ENCODE measurements around the gene POMT1.

The POMT1 gene

DNA sequence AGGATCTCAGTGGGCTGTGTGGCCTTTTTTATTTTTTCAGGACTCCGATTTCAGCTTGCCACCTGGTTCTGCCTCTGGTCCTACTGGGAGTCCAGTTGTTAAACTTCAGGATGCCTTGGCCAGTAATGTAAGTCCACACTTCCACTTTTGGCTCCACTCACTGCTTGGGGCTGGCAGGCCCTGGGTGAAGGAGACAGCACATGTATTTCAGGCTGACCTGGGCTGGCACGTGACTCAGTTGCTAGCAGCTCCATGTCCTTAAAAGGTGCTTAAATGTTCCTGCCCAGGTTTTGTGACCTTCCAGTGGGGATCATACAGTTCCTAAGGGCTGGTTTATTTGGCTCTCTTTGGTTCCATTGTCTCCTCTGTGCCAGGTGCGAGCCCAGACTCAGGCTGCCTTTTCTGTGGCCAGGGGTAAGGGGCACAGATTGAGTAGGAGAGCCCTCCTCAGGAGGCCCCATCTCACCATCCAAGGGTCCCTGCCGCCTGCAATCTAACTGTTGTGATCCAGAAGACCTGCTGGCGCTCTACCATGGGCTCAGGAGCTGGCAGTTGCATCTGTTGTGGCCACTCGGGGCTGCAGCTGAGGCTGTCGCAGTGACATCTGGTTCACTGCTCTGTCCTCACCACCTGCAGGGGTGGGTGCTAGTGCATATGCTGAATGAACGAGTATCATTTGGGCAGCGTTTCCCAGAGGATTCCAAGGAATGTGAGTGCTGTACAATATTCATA is 19.2 kb upstream of the POMT1 start:
- Histone ChIP-seq H3K27ac (no peak overlapping the region), H3K4me3 (ENCODE audit: low read depth in 1 of 2, low read length in 1 of 2) (no peak overlapping the region), H3K27me3 (no peaks in the 10 kb centered on the region), H3K4me1 (ENCODE audit: control insufficient read depth in 1 of 2, insufficient read depth in 1 of 2, low read depth in 1 of 2, low read length in 1 of 2) (no peaks in the 10 kb centered on the region), H3K36me3 (peaks cover 96% of the 10 kb centered on the region), H3K9me3 (no peaks in the 10 kb centered on the region)
- no peak for TF ChIP-seq CTCF (IDR thresholded peaks at IDR 0.05)

- peaks cover 96% of the 10 kb centered on the region for H3K36me3 ChIP-seq
- TF ChIP-seq CTCF (IDR thresholded peaks at IDR 0.05): no peak
- H3K4me3 ChIP-seq (ENCODE audit: low read depth in 1 of 2, low read length in 1 of 2): no peak overlapping the region
- no peaks in the 10 kb centered on the region for H3K9me3 ChIP-seq
- H3K4me1 ChIP-seq (ENCODE audit: control insufficient read depth in 1 of 2, insufficient read depth in 1 of 2, low read depth in 1 of 2, low read length in 1 of 2): no peaks in the 10 kb centered on the region
- H3K27me3 ChIP-seq: no peaks in the 10 kb centered on the region
- H3K27ac ChIP-seq: no peak overlapping the region
These were observed 18.7 kb upstream of the POMT1 start for GRCh38 chr9:131484051-131484445.

GRCh38 chr9:131484560-131485185 is 18.0 kb upstream of the POMT1 start:
- no peaks in the 10 kb centered on the region for H3K27me3 ChIP-seq

DNA sequence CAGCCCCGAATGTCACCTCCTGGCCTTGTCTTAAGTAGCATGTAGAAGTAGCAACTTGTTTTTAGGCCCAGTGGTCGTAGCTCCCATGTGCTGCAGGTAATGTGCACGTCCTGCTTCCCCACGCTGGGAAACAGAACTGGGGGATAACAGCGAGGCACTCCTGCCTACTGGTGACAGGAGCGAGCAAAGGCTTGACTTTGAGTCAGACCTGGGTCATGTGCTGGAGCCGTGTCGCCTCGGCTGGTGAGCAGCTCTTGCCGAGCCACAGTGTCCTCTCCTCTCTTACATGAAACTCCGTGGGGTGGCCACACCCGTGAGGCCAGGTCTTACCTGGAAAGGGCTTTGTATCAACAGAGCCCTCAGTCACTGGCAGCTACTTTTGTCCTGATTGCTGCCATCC is 17.5 kb upstream of the POMT1 start:
- Histone ChIP-seq H3K4me1 (ENCODE audit: control insufficient read depth in 1 of 2, insufficient read depth in 1 of 2, low read depth in 1 of 2, low read length in 1 of 2) (no peaks in the 10 kb centered on the region), H3K4me3 (ENCODE audit: low read depth in 1 of 2, low read length in 1 of 2) (no peak overlapping the region), H3K36me3 (peaks cover 96% of the 10 kb centered on the region), H3K27ac (no peak overlapping the region), H3K9me3 (no peaks in the 10 kb centered on the region), H3K27me3 (no peaks in the 10 kb centered on the region)
- no peak for TF ChIP-seq CTCF (IDR thresholded peaks at IDR 0.05)

More at GRCh38 chr9:131484560-131485185, 18.0 kb upstream of the POMT1 start:
- no peaks in the 10 kb centered on the region for H3K4me1 ChIP-seq (ENCODE audit: control insufficient read depth in 1 of 2, insufficient read depth in 1 of 2, low read depth in 1 of 2, low read length in 1 of 2)
- no peaks in the 10 kb centered on the region for H3K9me3 ChIP-seq
- H3K4me3 ChIP-seq (ENCODE audit: low read depth in 1 of 2, low read length in 1 of 2): no peak overlapping the region
- no peak for TF ChIP-seq CTCF (IDR thresholded peaks at IDR 0.05)
- no peak overlapping the region for H3K27ac ChIP-seq
- peaks cover 96% of the 10 kb centered on the region for H3K36me3 ChIP-seq

DNA sequence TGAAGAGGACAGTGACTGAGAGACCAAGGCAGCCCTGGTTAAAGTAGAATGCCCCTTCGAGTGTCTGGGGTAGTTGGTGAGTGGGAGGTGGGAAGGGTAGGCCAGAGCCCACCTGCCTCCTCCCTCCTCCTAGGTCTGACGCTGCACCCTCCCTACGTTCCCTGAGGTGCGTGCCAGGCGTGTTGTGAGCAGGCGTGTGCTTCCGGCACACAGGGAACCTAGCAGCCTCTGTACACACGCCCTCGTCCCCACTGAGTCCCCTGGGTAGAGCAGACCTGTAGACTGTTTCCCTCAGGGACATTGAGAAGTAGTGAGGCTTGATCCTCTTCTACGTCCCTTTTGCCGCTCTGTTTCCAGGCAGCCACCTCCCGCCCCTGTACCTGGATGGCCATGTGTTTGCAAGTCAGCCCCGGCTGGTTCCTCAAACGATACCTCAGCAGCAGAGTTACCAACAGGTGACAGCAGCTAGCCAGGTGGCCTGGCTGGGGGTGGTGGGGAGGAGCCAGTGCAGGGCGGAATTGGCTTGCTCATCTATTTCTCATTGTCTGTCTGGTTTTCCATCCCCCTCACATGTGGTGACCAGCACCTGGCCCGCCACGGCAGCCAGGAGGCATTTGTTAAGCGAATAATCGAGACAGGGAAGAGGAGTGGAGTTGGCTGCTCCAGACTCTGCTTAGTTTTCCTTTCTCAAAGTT is 16.8 kb upstream of the POMT1 start:
- Histone ChIP-seq H3K4me3 (ENCODE audit: low read depth in 1 of 2, low read length in 1 of 2) (no peak overlapping the region), H3K4me1 (ENCODE audit: control insufficient read depth in 1 of 2, insufficient read depth in 1 of 2, low read depth in 1 of 2, low read length in 1 of 2) (no peaks in the 10 kb centered on the region), H3K27ac (no peak overlapping the region), H3K27me3 (no peaks in the 10 kb centered on the region), H3K36me3 (peaks cover 97% of the 10 kb centered on the region), H3K9me3 (no peaks in the 10 kb centered on the region)
- TF ChIP-seq CTCF (IDR thresholded peaks at IDR 0.05): no peak

Measured in neutrophil (primary cell).